Esophagus squamous epithelium (tissue), 4 donors: Measurements from ENCODE around the gene SIRPB2.

Source experiments
- CTCF ChIP-seq, 6 experiments: fragments of 450-650 bp in 4 of 6; fragments of 200-600 bp in 2 of 6; sonication (generic) in 2 of 6; IDR thresholded peaks; one replicate each; pipeline ENCODE4 v1.5.1; 2016 to 2019; ENCODE audit warnings: antibody characterized with exemption in 6 of 6, mild to moderate bottlenecking in 4 of 6, moderate library complexity in 4 of 6
- POLR2A ChIP-seq, 4 donors: fragments of 450-650 bp; IDR thresholded peaks; one replicate each; pipeline ENCODE4 v1.6.1; 2017; ENCODE audit warnings: antibody characterized with exemption in 4 of 4, mild to moderate bottlenecking in 4 of 4, moderate library complexity in 3 of 4

- TF ChIP-seq CTCF (IDR thresholded peaks at IDR 0.05) = no peak
- TF ChIP-seq POLR2A (IDR thresholded peaks at IDR 0.05) = no peak
These were observed 6.6 kb downstream of the SIRPB2 start for GRCh38 chr20:1484438-1485116.
